Measurements from ENCODE around the gene GRPEL1. TPM values are rescaled to one million over a fixed set of nuclear protein-coding genes. Genes with fewer than 3 reads are reported as not detected.

GRPEL1 gene
- total and polyA plus RNA-seq, 4 donors: 9.8 to 98.1 (median 40.2) TPM

DNA sequence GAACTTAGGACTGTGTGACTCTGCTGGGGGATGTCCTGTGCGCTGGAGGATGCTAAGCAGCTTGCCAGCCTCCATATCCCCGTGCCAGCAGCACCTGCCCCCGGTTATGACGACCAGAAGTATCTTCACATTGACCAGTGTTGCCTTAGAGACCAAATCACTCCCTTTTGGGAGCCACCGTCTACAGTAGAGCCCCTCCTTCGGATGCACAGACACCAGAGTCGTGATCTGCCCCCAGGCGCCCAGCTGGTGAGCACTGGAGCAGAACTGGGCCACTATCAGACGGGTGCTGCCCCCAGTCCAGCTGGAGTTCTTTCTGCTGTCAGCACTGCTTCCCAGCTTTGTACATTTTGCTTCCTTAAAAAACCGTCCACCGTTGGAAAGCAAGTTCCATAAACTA lies 54.7 kb downstream of the GRPEL1 start:
- Histone ChIP-seq H3K36me3 (ENCODE audit: control insufficient read depth in 4 of 4, insufficient read depth in 3 of 4, low read depth in 1 of 4, low read length in 3 of 4) (peaks cover 6 to 36% (median 17%) of the 10 kb centered on the region in 4 donors), H3K4me1 (ENCODE audit: control insufficient read depth in 4 of 4, insufficient read depth in 4 of 4, low read length in 3 of 4) (peaks cover 10 to 29% (median 19%) of the 10 kb centered on the region in 4 donors), H3K4me3 (ENCODE audit: low read depth in 1 of 3, low read length in 3 of 3) (no peak overlapping the region), H3K9ac (ENCODE audit: low read depth in 1 of 2, low read length in 2 of 2) (no peak overlapping the region), H3K27me3 (ENCODE audit: control insufficient read depth in 4 of 4, insufficient read depth in 4 of 4, low read length in 3 of 4) (no peaks in the 10 kb centered on the region), H3K27ac (ENCODE audit: low read depth in 1 of 2, low read length in 2 of 2) (no peak overlapping the region), H3K9me3 (ENCODE audit: control insufficient read depth in 4 of 4, low read length in 3 of 4) (no peaks in the 10 kb centered on the region)
- no peak for DNase-seq (ENCODE audit: low spot score)
- TF ChIP-seq GABPA (IDR thresholded peaks at IDR 0.05 in 1 of 2, conservative IDR thresholded peaks at IDR 0.05 in 1 of 2) (no peak), HNF4A (conservative IDR thresholded peaks at IDR 0.05) (no peak)
- WGBS: 94% methylated on average over 11 of the region's 11 CpGs

DNA sequence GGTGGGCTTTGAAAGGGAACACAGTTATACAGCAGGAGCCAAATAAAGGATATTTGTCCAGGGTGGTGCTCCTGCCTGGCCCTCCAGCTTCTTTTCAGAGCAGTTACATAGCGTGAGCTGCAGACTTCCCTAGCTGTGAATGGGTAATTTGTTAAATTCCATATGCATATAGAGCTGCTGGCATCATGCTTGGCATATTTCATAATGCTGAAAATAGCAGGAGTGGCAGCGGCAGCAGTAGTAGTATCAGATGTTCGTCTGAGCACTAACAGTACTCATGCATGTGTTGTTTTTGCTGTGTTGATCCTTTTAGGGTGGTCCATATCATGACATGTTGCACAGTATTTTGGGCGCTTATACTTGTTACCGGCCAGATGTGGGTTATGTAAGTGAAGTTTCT lies 58.3 kb downstream of the GRPEL1 start:
- no peak for TF ChIP-seq EGR1 (IDR thresholded peaks at IDR 0.05; ENCODE audit: low read depth in 2 of 2)
- no peak for TF ChIP-seq ATF3 (IDR thresholded peaks at IDR 0.05)
- no peak for TF ChIP-seq RXRA (IDR thresholded peaks at IDR 0.05)
- no peak for TF ChIP-seq HNF4G (IDR thresholded peaks at IDR 0.05)
- TF ChIP-seq, protein P1, sequence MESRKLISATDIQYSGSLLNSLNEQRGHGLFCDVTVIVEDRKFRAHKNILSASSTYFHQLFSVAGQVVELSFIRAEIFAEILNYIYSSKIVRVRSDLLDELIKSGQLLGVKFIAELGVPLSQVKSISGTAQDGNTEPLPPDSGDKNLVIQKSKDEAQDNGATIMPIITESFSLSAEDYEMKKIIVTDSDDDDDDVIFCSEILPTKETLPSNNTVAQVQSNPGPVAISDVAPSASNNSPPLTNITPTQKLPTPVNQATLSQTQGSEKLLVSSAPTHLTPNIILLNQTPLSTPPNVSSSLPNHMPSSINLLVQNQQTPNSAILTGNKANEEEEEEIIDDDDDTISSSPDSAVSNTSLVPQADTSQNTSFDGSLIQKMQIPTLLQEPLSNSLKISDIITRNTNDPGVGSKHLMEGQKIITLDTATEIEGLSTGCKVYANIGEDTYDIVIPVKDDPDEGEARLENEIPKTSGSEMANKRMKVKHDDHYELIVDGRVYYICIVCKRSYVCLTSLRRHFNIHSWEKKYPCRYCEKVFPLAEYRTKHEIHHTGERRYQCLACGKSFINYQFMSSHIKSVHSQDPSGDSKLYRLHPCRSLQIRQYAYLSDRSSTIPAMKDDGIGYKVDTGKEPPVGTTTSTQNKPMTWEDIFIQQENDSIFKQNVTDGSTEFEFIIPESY (IDR thresholded peaks at IDR 0.05): no peak
- TF ChIP-seq RAD21 (IDR thresholded peaks at IDR 0.05): no peak
- no peak for TF ChIP-seq NR2F2 (IDR thresholded peaks at IDR 0.05)
- no peak for TF ChIP-seq FOXA1 (IDR thresholded peaks at IDR 0.05)
- TF ChIP-seq YY1 (IDR thresholded peaks at IDR 0.05): no peak
- no peak for TF ChIP-seq FOXA2 (IDR thresholded peaks at IDR 0.05)
- TF ChIP-seq, protein P2, sequence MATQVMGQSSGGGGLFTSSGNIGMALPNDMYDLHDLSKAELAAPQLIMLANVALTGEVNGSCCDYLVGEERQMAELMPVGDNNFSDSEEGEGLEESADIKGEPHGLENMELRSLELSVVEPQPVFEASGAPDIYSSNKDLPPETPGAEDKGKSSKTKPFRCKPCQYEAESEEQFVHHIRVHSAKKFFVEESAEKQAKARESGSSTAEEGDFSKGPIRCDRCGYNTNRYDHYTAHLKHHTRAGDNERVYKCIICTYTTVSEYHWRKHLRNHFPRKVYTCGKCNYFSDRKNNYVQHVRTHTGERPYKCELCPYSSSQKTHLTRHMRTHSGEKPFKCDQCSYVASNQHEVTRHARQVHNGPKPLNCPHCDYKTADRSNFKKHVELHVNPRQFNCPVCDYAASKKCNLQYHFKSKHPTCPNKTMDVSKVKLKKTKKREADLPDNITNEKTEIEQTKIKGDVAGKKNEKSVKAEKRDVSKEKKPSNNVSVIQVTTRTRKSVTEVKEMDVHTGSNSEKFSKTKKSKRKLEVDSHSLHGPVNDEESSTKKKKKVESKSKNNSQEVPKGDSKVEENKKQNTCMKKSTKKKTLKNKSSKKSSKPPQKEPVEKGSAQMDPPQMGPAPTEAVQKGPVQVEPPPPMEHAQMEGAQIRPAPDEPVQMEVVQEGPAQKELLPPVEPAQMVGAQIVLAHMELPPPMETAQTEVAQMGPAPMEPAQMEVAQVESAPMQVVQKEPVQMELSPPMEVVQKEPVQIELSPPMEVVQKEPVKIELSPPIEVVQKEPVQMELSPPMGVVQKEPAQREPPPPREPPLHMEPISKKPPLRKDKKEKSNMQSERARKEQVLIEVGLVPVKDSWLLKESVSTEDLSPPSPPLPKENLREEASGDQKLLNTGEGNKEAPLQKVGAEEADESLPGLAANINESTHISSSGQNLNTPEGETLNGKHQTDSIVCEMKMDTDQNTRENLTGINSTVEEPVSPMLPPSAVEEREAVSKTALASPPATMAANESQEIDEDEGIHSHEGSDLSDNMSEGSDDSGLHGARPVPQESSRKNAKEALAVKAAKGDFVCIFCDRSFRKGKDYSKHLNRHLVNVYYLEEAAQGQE (IDR thresholded peaks at IDR 0.05): no peak
- TF ChIP-seq, protein P3, sequence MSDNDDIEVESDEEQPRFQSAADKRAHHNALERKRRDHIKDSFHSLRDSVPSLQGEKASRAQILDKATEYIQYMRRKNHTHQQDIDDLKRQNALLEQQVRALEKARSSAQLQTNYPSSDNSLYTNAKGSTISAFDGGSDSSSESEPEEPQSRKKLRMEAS (IDR thresholded peaks at IDR 0.05): no peak
- H3K9me3 ChIP-seq (ENCODE audit: control insufficient read depth in 4 of 4, low read length in 3 of 4): no peaks in the 10 kb centered on the region
- H3K36me3 ChIP-seq (ENCODE audit: control insufficient read depth in 4 of 4, insufficient read depth in 3 of 4, low read depth in 1 of 4, low read length in 3 of 4): peaks cover 5 to 24% (median 13%) of the 10 kb centered on the region in 4 donors
- no peak overlapping the region for H3K9ac ChIP-seq (ENCODE audit: low read depth in 1 of 2, low read length in 2 of 2)
- WGBS: 96% methylated on average over 5 of the region's 5 CpGs
- DNase-seq (ENCODE audit: low spot score): no peak
- H3K4me3 ChIP-seq (ENCODE audit: low read depth in 1 of 3, low read length in 3 of 3): no peak overlapping the region
- no peak overlapping the region for H3K27ac ChIP-seq (ENCODE audit: low read depth in 1 of 2, low read length in 2 of 2)
- H3K27me3 ChIP-seq (ENCODE audit: control insufficient read depth in 4 of 4, insufficient read depth in 4 of 4, low read length in 3 of 4): no peaks in the 10 kb centered on the region
- peaks cover 0 to 25% (median 20%) of the 10 kb centered on the region in 4 donors for H3K4me1 ChIP-seq (ENCODE audit: control insufficient read depth in 4 of 4, insufficient read depth in 4 of 4, low read length in 3 of 4)

Other genes with a start within 250 kb of the GRPEL1 start
- gene TBC1D14, start 158.2 kb downstream of the GRPEL1 start, total RNA-seq: 10 to 100 TPM; 22.2 to 45.2 TPM
- 10 to 100 TPM; 10.0 to 23.2 TPM for gene TBC1D14, start 158.2 kb downstream of the GRPEL1 start, polyA plus RNA-seq
- 10 to 100 TPM; 12.8 to 13.8 TPM for gene TADA2B, start 24.7 kb downstream of the GRPEL1 start, total RNA-seq
- 10 to 100 TPM in 1 of 2 donors, 1 to 10 TPM in 1; 3.6 to 12.5 TPM for gene TADA2B, start 24.7 kb downstream of the GRPEL1 start, polyA plus RNA-seq
- gene SORCS2, start 124.5 kb upstream of the GRPEL1 start, total RNA-seq: 1 to 10 TPM; 1.3 to 1.4 TPM
- under 1 TPM; 0.10 to 0.50 TPM for gene SORCS2, start 124.5 kb upstream of the GRPEL1 start, polyA plus RNA-seq